Stimulated activated CD4-positive, alpha-beta T cell treated with anti-CD3 and anti-CD28 coated beads, Interleukin-2, amount 100 ng/mL, for 48 hours (primary cell): ENCODE results near the gene VPS26A.
A peak's percentile ranks its signal among the peaks of the same experiment; 100 is the strongest.
"Not testable (repeated sequence)": the region's sequence is repeated elsewhere in the genome, so short reads cannot be mapped to it uniquely, and the experiment has no call there.

Source experiments
- DNase-seq, 2 donors: peaks; one replicate each; pipeline ENCODE4 v3.0.0-alpha.2; 2020

Gene VPS26A

GRCh38 chr10:69103784-69104183 lies 20.2 kb upstream of the VPS26A start:
- DNase-seq: no peak

DNA sequence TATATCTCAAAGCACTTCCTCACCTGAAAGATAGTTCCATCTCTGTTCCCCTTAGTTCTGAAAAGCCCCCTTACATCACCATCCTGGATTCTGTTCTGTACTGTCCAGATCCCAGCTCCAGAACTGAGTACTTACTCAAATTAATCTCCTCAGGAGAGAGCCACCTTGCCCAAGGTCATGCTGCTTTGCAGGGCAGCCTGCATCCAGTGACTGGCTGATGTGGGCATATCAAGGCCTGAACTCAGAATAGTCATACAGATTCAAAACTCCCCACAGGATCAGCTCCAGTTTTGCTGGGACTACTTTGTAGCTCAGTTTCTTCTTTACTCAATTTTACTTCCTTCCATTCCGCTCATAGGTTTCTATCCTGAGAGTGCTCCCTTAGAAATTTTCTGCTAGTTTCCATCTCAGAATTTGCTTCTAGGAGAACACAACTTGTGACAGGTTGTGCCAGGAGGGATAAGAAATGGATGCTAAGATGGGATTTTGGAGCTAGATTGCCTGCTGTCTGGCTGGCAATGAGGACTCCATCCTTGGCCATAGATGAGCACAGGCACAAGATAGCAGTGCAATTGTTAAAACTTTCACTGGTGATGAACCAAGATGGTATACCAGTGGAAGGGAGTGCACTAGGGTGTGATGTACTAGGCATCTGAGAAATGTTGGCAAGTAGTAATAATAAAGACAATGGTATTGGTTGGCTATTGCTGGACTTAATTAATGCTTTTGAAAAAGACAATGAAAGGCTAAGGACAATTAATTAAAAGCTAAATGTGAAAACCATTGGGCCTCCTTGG lies 18.8 kb upstream of the VPS26A start:
- DNase-seq: no peak

GRCh38 chr10:69107176-69107490 lies 16.8 kb upstream of the VPS26A start:
- no peak for DNase-seq

GRCh38 chr10:69107699-69108098 lies 16.3 kb upstream of the VPS26A start:
- no peak for DNase-seq

GRCh38 chr10:69119896-69120295 lies 4.1 kb upstream of the VPS26A start:
- DNase-seq: no peak

- DNase-seq: no peak
Observed at GRCh38 chr10:69123306-69123746, 652 bp upstream of the VPS26A start.

DNA sequence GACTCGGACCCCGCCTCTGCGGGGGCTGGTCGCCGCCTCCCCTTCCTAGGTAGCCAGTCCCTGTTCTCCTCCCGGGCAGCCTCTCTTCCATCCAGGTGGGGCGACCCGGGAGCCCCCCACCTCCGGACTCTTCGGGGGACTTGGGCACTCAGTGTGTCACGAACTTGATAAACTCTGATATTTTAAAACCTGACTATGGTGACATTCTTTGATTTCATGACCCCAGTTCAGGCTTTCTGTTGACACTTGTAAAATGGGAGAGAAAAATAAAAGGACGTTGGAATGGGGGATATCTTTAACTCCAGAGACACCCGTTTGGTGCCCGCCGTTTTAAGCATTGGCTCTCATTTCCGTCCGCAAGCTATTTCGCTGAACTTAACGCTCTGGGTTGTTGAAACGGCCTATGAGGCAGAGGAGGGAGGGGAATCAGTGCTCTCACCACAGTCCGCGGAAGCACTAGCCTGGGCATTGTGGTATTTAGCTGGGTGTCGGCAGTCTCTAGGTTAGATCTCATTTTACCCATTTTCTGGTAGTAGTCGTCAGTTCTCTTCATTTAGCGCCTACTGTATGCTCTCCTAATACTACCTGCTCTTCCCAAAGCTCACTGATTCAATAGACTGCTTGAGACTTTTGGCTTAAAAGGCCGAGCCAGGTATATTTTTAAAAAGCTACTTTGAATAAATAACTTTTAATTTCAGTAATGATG lies 738 bp downstream of the VPS26A start:
- DNase-seq: peak; percentile 27 to 29

DNA sequence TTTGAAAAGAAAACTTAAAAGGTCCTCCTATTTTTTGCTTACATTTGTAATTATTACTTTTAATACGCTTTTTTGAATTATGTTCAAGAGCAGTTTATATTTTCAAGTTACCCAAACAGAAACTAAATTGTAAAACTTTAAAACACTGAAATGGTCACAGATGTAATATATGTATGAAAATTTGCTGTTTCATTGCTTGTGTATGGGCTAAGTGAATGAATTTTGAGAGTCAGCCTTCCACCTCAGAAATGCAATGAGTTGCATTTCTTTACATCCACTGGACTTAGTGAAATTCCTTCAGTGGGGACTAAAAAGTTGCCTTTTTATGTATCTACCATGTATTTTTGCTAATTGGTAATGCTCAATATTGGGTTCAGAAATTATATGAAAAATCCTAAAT lies 1.6 kb downstream of the VPS26A start:
- DNase-seq: no peak

DNA sequence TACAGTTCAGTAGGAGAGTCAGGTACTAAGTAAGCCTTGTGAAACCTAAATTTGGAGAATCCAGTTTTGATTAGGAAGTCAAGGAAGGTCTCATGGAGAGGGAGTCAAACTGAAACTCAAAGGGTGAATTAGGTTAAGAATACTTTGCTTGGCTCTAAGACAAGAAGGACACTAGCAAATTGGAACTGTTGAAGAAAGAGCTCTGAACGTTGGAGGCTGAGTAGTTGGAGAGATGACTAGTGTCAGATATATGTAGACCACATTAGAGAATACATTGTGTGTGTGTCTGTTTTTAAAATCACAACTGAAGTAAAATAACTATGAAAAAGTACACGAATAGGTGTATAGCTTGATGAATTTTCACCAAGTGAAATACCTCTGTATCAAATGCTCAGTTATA lies 6.3 kb downstream of the VPS26A start:
- DNase-seq: no peak

DNA sequence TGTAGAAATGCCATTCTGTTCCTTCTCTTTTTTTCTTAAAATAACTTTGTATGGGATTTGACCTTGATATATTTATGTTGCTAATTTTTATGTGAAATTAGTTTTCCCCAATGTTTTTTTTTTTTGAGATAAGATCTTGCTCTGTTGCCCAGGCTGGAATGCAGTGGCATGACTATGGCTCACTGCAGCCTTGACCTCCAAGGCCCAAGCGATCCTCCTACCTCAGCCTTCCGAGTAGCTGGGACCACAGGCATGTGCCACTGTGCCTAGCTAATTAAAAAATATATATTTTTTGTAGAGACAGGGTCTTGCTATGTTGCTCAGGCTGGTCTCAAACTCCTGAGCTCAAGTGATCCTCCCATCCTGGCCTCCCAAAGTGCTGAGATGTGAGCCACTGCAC lies 16.0 kb downstream of the VPS26A start:
- no peak for DNase-seq

- DNase-seq: no peak
Observed at GRCh38 chr10:69141304-69141703, 17.3 kb downstream of the VPS26A start.

GRCh38 chr10:69142074-69142473 lies 18.1 kb downstream of the VPS26A start:
- not testable (repeated sequence) for DNase-seq

DNA sequence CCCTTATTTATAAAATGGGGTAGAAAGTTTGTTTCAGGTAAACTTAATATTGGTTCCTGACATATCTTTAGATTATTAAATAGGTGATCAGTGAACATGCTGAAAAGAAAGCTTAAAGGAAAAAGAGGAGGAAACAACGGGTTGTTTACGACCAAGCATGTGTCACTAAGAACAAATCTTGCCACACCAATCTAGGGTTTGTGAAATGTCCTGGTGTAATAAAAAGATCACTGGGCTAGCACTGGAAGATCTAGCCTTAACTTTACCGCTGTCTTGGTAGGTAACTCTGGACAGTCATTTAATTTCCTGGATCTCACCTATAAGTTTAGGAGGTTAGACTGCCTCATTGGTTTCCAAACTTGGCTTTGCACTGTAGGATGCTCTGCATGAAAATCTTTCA lies 19.0 kb downstream of the VPS26A start:
- no peak for DNase-seq

DNA sequence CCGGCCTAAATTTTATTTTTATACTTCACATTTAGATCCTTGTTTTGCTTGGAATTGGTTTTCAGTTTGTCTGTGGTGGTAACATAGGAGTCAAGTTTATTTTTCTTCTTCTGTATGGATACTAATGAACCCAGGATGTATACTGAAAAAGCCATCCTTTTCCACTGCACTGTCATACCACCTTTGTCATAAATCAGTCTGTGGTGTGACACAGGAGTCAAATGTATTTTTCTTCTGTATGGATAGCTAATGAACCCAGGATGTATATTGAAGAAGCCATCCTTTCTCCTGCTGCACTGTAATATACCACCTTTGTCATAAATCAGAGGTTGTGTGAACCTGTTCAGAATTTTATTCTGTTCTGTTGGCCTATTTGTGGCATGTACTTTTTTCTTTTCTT lies 21.4 kb downstream of the VPS26A start:
- DNase-seq: no peak

- DNase-seq: no peak
Observed at GRCh38 chr10:69145864-69146263, 21.9 kb downstream of the VPS26A start.

GRCh38 chr10:69146759-69147158 lies 22.8 kb downstream of the VPS26A start:
- DNase-seq: no peak

DNA sequence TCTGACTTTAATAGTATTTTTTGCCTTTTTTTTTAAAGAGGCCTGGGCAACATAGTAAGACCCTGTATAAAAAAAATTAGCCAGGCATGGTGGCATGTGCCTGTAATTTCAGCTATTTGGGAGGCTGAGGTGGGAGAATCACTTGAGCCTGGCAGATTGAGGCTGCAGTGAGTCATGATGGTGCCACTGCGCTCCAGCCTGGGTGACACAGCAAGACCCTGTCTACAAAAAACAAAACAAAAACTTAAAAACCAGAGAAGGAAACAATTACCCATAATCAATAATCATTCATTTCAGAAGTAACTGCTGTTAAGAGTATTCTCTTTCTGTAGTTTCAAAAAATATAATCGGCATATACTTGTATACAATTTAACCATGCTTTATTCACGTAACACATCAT lies 28.0 kb downstream of the VPS26A start:
- DNase-seq: no peak

- no peak for DNase-seq
Observed at GRCh38 chr10:69153227-69153626, 29.2 kb downstream of the VPS26A start.

GRCh38 chr10:69160809-69161241 lies 36.8 kb downstream of the VPS26A start:
- no peak for DNase-seq

GRCh38 chr10:69168493-69168892 lies 44.5 kb downstream of the VPS26A start:
- no peak for DNase-seq

DNA sequence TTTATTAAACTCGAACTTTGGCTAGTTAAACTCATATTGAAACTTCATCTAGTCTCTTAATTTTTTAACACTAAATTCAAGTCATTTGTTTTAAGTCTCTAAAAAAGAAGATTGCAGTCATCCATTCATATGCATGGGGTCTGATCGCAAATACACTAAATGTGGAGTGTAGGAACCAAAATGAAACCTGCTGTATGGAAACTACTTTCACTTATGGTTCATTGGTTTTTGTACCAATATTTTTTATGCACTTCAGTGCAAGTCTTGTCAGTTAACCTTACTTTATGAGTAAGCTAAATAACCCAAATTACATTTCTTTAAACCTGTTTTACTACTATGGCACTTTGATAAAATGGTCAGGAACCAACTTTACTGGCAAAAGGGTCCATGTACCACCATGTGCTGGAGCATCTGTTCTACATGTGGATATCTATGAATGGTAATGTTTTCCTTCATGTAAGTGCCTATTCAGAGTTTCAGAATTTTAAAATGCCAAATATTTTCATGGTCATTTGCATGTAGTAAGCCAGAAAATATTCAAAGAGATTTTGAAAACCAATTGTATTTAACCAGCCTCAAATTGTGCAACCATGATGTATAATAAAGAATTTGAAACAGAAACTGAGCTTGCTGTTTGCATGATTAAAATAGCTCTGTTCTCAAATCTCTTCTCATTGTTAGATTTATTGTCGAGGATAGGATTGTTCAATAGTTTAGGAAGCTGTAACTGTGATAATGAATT lies 48.4 kb downstream of the VPS26A start:
- no peak for DNase-seq

- not testable (repeated sequence) for DNase-seq
Observed at GRCh38 chr10:69175326-69175725, 51.3 kb downstream of the VPS26A start.

DNA sequence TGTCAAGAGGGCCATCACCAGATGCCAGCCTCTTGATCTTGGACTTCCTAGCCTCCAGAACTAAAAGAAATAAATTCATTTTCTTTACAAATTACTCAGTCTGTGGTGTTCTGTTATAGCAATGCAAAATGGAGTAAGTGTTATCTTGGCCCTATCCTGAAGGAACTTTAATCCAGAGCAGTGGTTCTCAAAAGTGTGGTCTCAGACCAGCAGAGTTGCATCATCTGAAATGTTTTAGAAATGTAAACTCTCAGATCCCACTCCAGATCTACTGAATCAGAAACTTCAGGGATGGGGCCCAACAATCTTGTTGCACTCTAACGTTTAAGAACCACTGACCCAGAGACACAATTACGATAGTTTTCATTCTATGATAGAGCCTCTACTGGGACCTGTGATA lies 52.8 kb downstream of the VPS26A start:
- no peak for DNase-seq
